Stimulated activated CD4-positive, alpha-beta T cell treated with anti-CD3 and anti-CD28 coated beads, TNF-alpha, amount 100 ng/mL, for 48 hours (primary cell): ENCODE measurements around the gene ROBO1.

Experiments used
- DNase-seq, 3 donors: peaks; one replicate each; pipeline ENCODE4 v3.0.0-alpha.2; 2020; ENCODE audit warnings: low read depth in 3 of 3

The ROBO1 gene

GRCh38 chr3:78879295-78879860, 888.4 kb downstream of the ROBO1 start:
- DNase-seq = no peak

DNA sequence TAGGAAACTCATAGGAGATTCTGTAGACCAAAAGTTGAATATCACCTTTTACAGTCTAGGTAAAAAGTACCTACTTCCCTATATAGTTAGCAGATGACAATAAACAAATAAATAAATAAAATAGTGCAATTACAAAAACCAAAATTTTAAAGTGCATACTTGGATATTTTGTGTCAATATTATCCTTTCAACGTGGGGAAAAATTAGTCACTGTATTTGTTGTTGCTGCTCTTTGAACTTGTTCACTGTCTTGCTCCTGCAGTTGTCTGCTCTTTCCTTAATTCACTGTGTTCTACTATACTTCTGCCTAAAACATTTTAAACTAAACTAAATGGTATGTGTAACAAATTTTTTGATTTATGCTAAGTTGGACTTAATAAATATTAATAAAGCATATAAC, 889.0 kb downstream of the ROBO1 start:
- no peak for DNase-seq

DNA sequence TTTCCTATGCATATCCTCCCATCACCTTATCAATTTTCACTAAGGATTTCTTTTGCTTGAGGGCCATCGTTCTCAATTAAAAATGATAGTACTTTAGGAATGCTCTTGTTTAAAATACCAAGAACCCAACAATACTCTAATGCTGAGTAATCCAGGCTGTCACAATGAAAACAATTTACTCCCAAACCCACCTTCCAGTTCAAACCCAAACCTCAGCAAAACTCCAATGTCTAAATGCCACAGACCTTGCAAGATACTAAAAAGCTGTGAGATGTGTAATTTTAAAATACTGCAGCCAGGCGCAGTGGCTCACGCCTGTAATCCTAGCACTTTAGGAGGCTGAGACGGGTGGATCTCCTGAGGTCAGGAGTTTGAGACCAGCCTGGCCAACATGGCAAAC, 889.8 kb downstream of the ROBO1 start:
- no peak for DNase-seq

DNA sequence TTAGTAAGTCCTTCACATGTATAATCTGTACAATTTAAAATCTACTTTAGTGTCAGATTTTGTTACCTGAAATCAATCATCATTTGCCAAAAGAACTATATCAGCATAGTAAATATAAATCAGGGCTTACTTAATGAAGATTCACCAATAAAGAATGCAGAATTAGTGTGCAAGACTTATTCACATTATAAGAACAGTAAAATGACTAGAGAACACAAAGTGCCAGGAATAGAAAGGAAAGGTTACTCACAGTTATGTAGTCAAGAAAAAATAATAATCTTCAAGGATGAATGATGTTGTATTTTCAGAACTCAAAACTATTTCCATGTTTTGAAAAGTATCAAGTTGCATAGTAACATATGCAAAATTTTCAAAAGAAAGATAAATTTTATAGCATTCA, 891.9 kb downstream of the ROBO1 start:
- no peak for DNase-seq

- no peak for DNase-seq
These were observed 892.4 kb downstream of the ROBO1 start for GRCh38 chr3:78875436-78875835.

DNA sequence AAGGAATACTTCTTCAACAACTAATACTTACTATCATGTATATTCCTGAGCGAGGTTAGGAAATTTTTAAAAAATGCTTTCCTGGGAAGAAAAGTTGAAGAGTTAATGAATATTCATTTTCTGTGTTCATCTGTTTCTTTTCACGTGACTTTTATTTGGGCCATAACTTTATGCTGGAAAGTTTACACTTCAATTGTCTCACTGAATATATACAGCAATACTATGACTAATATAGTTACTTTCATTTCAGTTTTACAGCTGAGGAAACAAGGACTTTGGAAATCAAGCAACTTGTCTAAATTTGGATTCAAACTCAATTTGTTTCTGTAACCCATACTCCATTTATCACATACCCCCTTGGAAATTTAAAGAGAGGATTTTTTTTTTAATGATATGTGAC, 894.2 kb downstream of the ROBO1 start:
- DNase-seq = no peak

GRCh38 chr3:78872195-78872594, 895.6 kb downstream of the ROBO1 start:
- no peak for DNase-seq

- DNase-seq = no peak
These were observed 896.8 kb downstream of the ROBO1 start for GRCh38 chr3:78871048-78871447.

DNA sequence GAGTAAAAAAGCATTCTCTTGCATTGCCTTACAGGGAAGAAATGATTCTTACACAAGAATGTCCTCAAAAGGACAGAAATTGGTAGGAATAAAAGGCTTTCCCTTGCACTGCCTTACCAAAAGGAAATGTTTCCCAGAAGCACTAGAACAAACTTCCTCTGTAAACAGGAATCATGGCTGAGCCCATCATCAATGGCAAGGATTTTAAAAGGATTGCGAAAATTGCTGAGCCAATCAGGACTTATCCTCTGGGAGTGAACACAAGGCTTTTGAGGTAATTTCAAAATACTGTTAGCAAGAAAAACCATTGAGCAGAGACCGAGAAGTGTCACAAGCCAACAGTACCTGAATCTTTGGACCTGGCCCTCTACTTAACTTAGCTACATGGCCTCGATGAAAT, 897.3 kb downstream of the ROBO1 start:
- no peak for DNase-seq

DNA sequence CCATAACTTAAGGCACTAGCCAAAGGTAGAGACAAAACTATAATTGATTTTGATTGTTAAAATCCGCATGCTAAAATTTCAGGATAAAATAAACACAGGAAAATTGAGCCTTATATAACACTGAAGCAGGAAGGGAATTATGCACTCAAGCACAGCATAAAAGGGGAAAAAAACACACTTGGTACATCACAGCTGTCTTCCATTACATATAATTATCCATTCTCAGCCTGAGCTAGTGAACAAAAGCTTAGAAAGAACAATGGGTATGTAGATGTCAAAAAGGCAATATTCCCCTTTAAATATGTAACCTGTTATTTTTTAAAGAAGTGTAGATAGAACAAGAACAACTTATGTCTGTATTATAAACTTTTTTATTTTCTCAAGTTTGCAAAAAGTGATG, 899.2 kb downstream of the ROBO1 start:
- no peak for DNase-seq

DNA sequence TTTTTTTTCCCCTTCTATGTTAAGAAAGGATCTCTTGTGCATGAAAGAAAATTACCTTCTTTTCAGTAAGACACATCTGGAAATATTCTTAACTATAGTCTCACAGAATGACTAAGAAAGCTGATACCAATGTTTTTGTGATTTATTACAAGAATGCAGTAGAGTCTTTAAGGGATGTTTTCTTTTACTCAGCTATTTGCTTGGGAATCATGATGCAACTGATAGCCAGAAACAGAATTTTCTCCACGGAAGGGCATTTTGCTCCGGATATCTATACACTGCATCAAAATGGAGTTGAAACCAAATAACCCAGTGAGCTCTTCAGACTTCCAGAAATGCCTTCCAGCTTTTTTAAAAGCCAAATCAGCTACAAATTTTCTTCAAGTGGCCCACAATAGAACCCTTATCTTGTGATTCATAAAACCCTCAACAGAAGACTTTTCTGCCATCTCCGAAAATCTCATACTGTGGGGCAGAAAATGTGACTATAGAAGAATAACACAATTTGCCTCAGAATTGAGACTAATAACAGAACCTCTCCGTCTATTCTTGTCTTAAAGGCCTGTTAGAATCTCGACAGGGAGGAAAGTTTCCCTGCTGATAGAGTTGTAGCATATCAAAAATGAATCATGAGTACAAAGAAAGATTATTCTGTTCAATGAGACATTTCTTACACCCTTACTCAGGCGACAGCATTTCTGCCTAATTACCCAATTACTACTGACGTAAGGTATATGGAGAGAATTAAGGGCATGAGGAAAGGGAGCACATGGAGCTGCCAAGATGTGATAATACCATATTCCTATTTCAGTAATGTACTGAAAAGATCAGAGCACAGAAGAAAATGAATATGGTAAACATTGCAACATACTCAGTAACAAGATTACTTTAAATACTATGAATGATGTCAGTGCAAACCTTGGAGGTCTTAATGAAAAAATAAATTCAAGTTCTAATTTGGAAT, 900.1 kb downstream of the ROBO1 start:
- DNase-seq = no peak

- DNase-seq = no peak
These were observed 904.2 kb downstream of the ROBO1 start for GRCh38 chr3:78863306-78864203.

GRCh38 chr3:78861156-78861555, 906.6 kb downstream of the ROBO1 start:
- DNase-seq = no peak

DNA sequence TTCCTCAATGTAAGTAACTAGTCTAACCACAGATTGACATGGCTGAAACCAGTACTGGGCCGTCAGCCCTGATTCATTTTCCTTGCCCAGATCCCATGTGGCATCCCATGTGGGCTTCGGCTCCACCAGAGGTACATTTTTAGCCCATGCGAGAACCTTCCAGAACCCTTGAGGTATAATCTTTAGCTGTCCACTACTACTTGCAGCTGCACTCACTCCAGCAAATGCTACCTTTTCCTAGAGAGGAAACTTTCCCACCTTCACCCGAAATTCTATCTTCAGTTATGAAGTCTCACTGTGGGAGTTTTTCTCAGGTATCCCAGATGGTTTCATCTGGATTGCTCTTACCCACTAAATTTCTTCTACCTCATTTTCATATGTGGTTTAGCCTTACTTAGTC, 907.2 kb downstream of the ROBO1 start:
- no peak for DNase-seq

DNA sequence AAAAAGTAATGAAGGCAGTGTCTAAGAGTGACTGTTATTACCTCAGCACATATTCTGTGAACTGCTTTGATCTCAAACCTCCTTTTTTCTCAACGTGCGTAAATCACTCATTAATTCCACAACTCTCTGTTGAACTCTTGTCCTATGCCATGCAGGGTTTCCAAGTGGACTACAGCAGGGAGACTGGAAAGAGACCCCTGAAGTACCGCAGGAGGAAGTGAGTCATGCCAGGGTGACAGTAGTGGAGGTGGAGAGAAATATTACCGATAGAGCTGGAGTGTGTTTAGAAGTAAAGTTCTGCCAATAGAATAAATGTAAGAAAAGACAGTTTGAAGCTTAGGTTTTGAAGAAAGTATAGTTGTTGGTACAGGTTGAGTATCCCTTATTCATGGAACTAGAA, 908.9 kb downstream of the ROBO1 start:
- no peak for DNase-seq

DNA sequence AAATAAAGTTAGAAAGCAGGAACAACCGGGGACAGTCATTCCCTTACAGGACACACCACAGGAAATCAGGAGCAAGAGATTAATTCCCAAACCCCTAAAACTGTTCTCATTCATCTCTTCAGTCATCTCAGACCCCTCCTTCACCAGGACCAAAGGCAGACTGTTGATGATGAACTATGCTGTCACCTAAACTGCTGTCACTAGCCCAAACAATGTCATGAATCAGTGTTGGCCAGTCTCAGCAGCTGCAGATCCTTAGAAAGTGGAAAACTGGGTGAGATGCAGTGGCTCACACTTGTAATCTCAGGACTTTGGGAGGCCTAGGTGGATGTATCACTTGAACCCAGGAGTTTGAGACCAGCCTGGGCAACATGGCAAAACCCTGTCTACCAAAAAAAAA, 909.6 kb downstream of the ROBO1 start:
- no peak for DNase-seq

GRCh38 chr3:78857494-78858111, 910.2 kb downstream of the ROBO1 start:
- DNase-seq = no peak

- DNase-seq = no peak
These were observed 911.6 kb downstream of the ROBO1 start for GRCh38 chr3:78856164-78856563.

GRCh38 chr3:78855190-78855589, 912.6 kb downstream of the ROBO1 start:
- DNase-seq = no peak

DNA sequence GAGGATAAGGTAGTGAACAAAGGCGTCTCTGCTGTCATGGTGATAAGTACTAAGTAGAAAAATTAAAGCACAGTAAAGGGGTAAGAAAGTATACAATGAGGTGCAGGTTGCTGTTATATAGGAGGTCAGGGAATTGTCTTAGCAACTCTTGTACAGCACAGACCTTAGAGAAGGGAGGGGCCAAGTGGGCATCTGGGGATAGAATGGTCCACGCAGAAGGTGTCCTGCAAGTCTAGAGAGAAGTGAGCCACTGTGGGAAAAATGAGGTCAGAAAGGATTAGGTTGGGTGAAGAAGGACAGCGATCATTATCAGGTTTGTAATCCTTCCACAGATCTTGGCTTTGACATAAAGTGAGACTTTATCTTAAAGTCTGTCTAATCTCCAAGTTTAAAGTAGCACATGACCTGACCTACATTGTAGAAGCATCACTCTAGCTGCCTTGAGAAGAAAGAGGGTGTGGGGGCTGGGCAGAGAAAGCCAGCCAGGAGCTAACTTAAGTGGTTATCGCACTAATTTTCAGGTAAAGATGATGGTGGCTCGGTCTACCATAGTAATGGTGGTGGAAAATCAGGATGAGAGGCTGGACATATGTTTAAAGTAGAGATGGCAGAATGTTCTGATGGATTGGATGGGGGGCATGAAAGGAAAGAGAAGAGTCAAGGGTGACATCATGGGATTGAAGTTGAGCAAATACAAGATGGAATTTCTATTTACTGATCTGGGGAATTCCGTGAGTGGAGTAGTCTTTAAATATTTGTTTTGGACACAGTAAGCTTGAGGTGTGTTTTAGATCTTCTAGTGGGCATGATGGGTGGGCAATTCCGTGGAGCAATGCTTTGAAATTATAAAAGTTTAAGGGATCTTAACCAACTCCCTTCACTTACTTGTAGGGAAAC, 919.2 kb downstream of the ROBO1 start:
- DNase-seq = no peak

- no peak for DNase-seq
These were observed 920.2 kb downstream of the ROBO1 start for GRCh38 chr3:78847603-78848002.
